ENCODE measurements around the gene CCSER2. TPM values are rescaled to one million over a fixed set of nuclear protein-coding genes. Genes with fewer than 3 reads are reported as not detected.

The CCSER2 gene
- total RNA-seq, 4 donors from 2014 or later = 33.7 to 63.9 (median 47.5) TPM

- no peak for DNase-seq
- Histone ChIP-seq H3K27ac (no peak overlapping the region), H3K27me3 (no peaks in the 10 kb centered on the region), H3K36me3 (no peaks in the 10 kb centered on the region), H3K4me3 (no peak overlapping the region), H3K4me1 (peaks cover 0 to 8% (median 2%) of the 10 kb centered on the region in 4 donors), H3K9me3 (no peaks in the 10 kb centered on the region)
- TF ChIP-seq POLR2A (IDR thresholded peaks at IDR 0.05) = no peak
- TF ChIP-seq CTCF (IDR thresholded peaks at IDR 0.05) = no peak
Measured at GRCh38 chr10:84355106-84355505, 26.7 kb downstream of the CCSER2 start.

GRCh38 chr10:84356928-84357327 lies 28.5 kb downstream of the CCSER2 start:
- no peak overlapping the region for H3K4me3 ChIP-seq
- no peaks in the 10 kb centered on the region for H3K27me3 ChIP-seq
- peaks cover 0 to 23% (median 2%) of the 10 kb centered on the region in 4 donors for H3K4me1 ChIP-seq
- no peak overlapping the region for H3K27ac ChIP-seq
- no peak for DNase-seq
- no peak for TF ChIP-seq CTCF (IDR thresholded peaks at IDR 0.05)
- no peaks in the 10 kb centered on the region for H3K9me3 ChIP-seq
- no peaks in the 10 kb centered on the region for H3K36me3 ChIP-seq

GRCh38 chr10:84358743-84359142 lies 30.4 kb downstream of the CCSER2 start:
- Histone ChIP-seq H3K27me3 (no peaks in the 10 kb centered on the region), H3K36me3 (no peaks in the 10 kb centered on the region), H3K4me1 (peaks cover 0 to 23% (median 2%) of the 10 kb centered on the region in 4 donors), H3K9me3 (no peaks in the 10 kb centered on the region), H3K4me3 (no peak overlapping the region), H3K27ac (no peak overlapping the region)
- TF ChIP-seq POLR2A (IDR thresholded peaks at IDR 0.05) (no peak), CTCF (IDR thresholded peaks at IDR 0.05) (no peak)
- DNase-seq = no peak

- peak overlapping the region in 2 of 4 donors; percentile 27 to 51 for H3K27ac ChIP-seq
- H3K27me3 ChIP-seq = no peaks in the 10 kb centered on the region
- H3K9me3 ChIP-seq = no peaks in the 10 kb centered on the region
- peak overlapping the region in 2 of 4 donors; percentile 24 to 30 for H3K4me3 ChIP-seq
- TF ChIP-seq CTCF (IDR thresholded peaks at IDR 0.05) (no peak), POLR2A (IDR thresholded peaks at IDR 0.05) (no peak)
- H3K4me1 ChIP-seq = peaks cover 0 to 25% (median 7%) of the 10 kb centered on the region in 4 donors
- no peaks in the 10 kb centered on the region for H3K36me3 ChIP-seq
- no peak for DNase-seq
Measured at GRCh38 chr10:84360637-84361365, 32.4 kb downstream of the CCSER2 start.

GRCh38 chr10:84365335-84365881 lies 37.0 kb downstream of the CCSER2 start:
- H3K4me1 ChIP-seq = peaks cover 0 to 18% (median 5%) of the 10 kb centered on the region in 4 donors
- H3K27ac ChIP-seq = no peak overlapping the region
- no peaks in the 10 kb centered on the region for H3K9me3 ChIP-seq
- H3K27me3 ChIP-seq = no peaks in the 10 kb centered on the region
- no peak for DNase-seq
- H3K36me3 ChIP-seq = no peaks in the 10 kb centered on the region
- TF ChIP-seq POLR2A (IDR thresholded peaks at IDR 0.05) (no peak), CTCF (IDR thresholded peaks at IDR 0.05) (no peak)
- no peak overlapping the region for H3K4me3 ChIP-seq
